ENCODE data around the gene AMACR. TPM values are rescaled to one million over a fixed set of nuclear protein-coding genes. Genes with fewer than 3 reads are reported as not detected.
"Not testable (repeated sequence)": the region's sequence is repeated elsewhere in the genome, so short reads cannot be mapped to it uniquely, and the experiment has no call there.

The AMACR gene
- total and polyA plus RNA-seq, 2 of the 8 experiments (the other 6 are each of a cell fraction or from before 2014, with no cell fraction given) = 9.1 to 12.6 TPM

DNA sequence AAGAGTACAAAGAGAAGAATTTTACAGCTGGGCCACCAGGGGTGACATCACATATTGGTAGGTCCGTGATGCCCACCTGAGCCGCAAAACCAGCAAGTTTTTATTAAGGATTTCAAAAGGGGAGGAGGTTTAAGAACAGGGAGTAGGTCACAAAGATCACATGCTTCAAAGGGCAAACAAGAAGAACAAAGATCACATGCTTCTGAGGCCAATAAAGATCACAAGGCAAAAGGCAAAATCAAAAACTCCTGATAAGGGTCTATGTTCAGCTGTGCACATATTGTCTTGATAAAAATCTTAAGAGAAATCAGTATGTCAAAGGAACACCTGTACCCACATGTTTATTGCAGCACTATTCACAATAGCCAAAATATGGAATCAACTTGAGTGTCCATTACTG lies 2.3 kb upstream of the AMACR start:
- H3K4me3 ChIP-seq (ENCODE audit: extremely low read depth in 1 of 4, insufficient read depth in 2 of 4, low read depth in 3 of 4, low read length in 4 of 4); H3K23ac ChIP-seq (ENCODE audit: insufficient read length); H2BK20ac ChIP-seq (ENCODE audit: low read length); H3K4ac ChIP-seq (replicated peaks; ENCODE audit: insufficient read length, low read depth, low read length); H4K8ac ChIP-seq (ENCODE audit: extremely low read depth, insufficient read depth, low read length); H3K27ac ChIP-seq (ENCODE audit: low read depth, low read length); H2AFZ ChIP-seq (ENCODE audit: low read length); H2BK15ac ChIP-seq (ENCODE audit: low read length); DNase-seq (ENCODE audit: low read depth in 1 of 2, low spot score in 2 of 2); H3K56ac ChIP-seq (replicated peaks; ENCODE audit: insufficient read length, low read depth, low read length); H3K27me3 ChIP-seq (replicated peaks in 1 of 4; ENCODE audit: control insufficient read depth in 3 of 4, extremely low read depth in 1 of 4, insufficient read depth in 3 of 4, low read length in 3 of 4); H2BK12ac ChIP-seq (ENCODE audit: low read depth, low read length); H3K18ac ChIP-seq (ENCODE audit: extremely low read depth, low read length); H4K20me1 ChIP-seq (replicated peaks in 1 of 2; ENCODE audit: control insufficient read depth in 1 of 2, insufficient read depth in 2 of 2, low read length in 2 of 2); POLR2A ChIA-PET (ENCODE audit: partially characterized antibody); H2BK5ac ChIP-seq (ENCODE audit: low read depth, low read length); H3K9me3 ChIP-seq (ENCODE audit: insufficient read depth in 2 of 2, low read depth in 1 of 2, low read length in 1 of 2); H4K91ac ChIP-seq (replicated peaks; ENCODE audit: insufficient read length, low read length); H2AK5ac ChIP-seq (ENCODE audit: low read depth, low read length); H3K23me2 ChIP-seq (ENCODE audit: low read depth, low read length); H3K36me3 ChIP-seq (ENCODE audit: control insufficient read depth in 2 of 4, insufficient read depth in 4 of 4, low read length in 3 of 4); H4K5ac ChIP-seq (ENCODE audit: insufficient read length, low read depth, low read length); H3K79me1 ChIP-seq (ENCODE audit: low read depth, low read length); H3K9ac ChIP-seq (replicated peaks in 1 of 4; ENCODE audit: extremely low read depth in 1 of 4, low read depth in 3 of 4, low read length in 3 of 4); H3K14ac ChIP-seq (ENCODE audit: insufficient read length); H3K79me2 ChIP-seq (ENCODE audit: control insufficient read depth in 1 of 2, insufficient read depth in 2 of 2, low read length in 2 of 2); H2BK120ac ChIP-seq (replicated peaks; ENCODE audit: low read depth, low read length); H3K4me2 ChIP-seq (ENCODE audit: insufficient read depth in 1 of 2, low read depth in 2 of 2, low read length in 2 of 2); H3K4me1 ChIP-seq (replicated peaks in 1 of 4; ENCODE audit: control insufficient read depth in 3 of 4, insufficient read depth in 4 of 4, low read length in 3 of 4); FAIRE-seq: not testable (repeated sequence)
- WGBS, 2 experiments (ENCODE audit: extremely low coverage in 1 of 2, insufficient coverage in 1 of 2, insufficient read length in 1 of 2, insufficient replicate concordance in 2 of 2, low coverage in 1 of 2, low lambda C conversion rate in 2 of 2, missing lambda C conversion rate in 1 of 2) = 88% methylated on average over 2 of the region's 2 CpGs; no CpG with 5 or more reads in 1 of the 2 experiments
- CTCF ChIA-PET (ENCODE audit: partially characterized antibody) = interaction anchor here (1.3 kb wide), 1 partner anchor 12 kb away, joined by 3 read pairs; no protein-coding TSS in a partner anchor

Measured in H1 (cell line).